NCI-H1105 (cell line): ENCODE measurements around the gene REC8.
A peak's percentile ranks its signal among the peaks of the same experiment; 100 is the strongest.
"Not testable (repeated sequence)": the region's sequence is repeated elsewhere in the genome, so short reads cannot be mapped to it uniquely, and the experiment has no call there.

Source experiments
- DNase-seq: peaks from one replicate; lab custom pipeline; 2025; lab: John Stamatoyannopoulos, UW

REC8 gene

GRCh38 chr14:24183014-24183481, 11.2 kb downstream of the REC8 start:
- DNase-seq = no peak

- no peak for DNase-seq
These were observed 12.5 kb downstream of the REC8 start for GRCh38 chr14:24184104-24184970.

GRCh38 chr14:24185026-24185425, 13.1 kb downstream of the REC8 start:
- no peak for DNase-seq

GRCh38 chr14:24185741-24186140, 13.9 kb downstream of the REC8 start:
- DNase-seq = no peak

GRCh38 chr14:24186831-24187538, 15.1 kb downstream of the REC8 start:
- no peak for DNase-seq

GRCh38 chr14:24187539-24187915, 15.6 kb downstream of the REC8 start:
- no peak for DNase-seq

GRCh38 chr14:24188251-24189058, 16.6 kb downstream of the REC8 start, which contains the start of gene IPO4:
Gene IPO4, minus strand, starts transcription at chr14:24188816. Its CDS starts 29 bp downstream, at chr14:24188787.
- DNase-seq = peak; percentile 96

GRCh38 chr14:24189059-24189375, 17.1 kb downstream of the REC8 start:
- no peak for DNase-seq

GRCh38 chr14:24189460-24189859, 17.6 kb downstream of the REC8 start:
- no peak for DNase-seq

- no peak for DNase-seq
These were observed 18.5 kb downstream of the REC8 start for GRCh38 chr14:24190416-24190815.

GRCh38 chr14:24192933-24193332, 21.1 kb downstream of the REC8 start:
- DNase-seq = no peak

- DNase-seq = no peak
These were observed 22.4 kb downstream of the REC8 start for GRCh38 chr14:24194186-24194872.

- DNase-seq = no peak
These were observed 22.9 kb downstream of the REC8 start for GRCh38 chr14:24194873-24195185.

GRCh38 chr14:24195186-24196070, 23.5 kb downstream of the REC8 start, which contains the start of gene TM9SF1:
Gene TM9SF1, minus strand, starts transcription at chr14:24195441. Its CDS starts 422 bp downstream, at chr14:24195019.
- DNase-seq = peak; percentile 71

GRCh38 chr14:24196071-24197055, 24.5 kb downstream of the REC8 start:
- DNase-seq = no peak

GRCh38 chr14:24197056-24197450, 25.2 kb downstream of the REC8 start:
- no peak for DNase-seq

GRCh38 chr14:24198814-24199524, 27.1 kb downstream of the REC8 start:
- no peak for DNase-seq

- not testable (repeated sequence) for DNase-seq
These were observed 30.7 kb downstream of the REC8 start for GRCh38 chr14:24202538-24202937.
